Karpas-422 (cell line): ENCODE data around the gene TNNI2. TPM values are rescaled to one million over a fixed set of nuclear protein-coding genes. Genes with fewer than 3 reads are reported as not detected.
A peak's percentile ranks its signal among the peaks of the same experiment; 100 is the strongest.

Source experiments
- DNase-seq: peaks from one replicate; pipeline ENCODE4 v3.0.0-alpha.2; 2015
- H2AFZ ChIP-seq: fragments of 200-600 bp; sonication (generic); 2 replicates; pipeline ENCODE4 v1.6.1; 2014; ENCODE audit warnings: antibody characterized with exemption, low read length, mixed read lengths
- H3K27ac ChIP-seq: fragments of 200-600 bp; sonication (generic); 2 replicates; pipeline ENCODE4 v1.5.1; 2014; ENCODE audit warnings: mild to moderate bottlenecking, low read length, moderate library complexity
- H3K27me3 ChIP-seq: fragments of 200-600 bp; sonication (generic); 2 replicates; pipeline ENCODE4 v1.6.1; 2014; ENCODE audit warnings: low read length, mixed read lengths
- H3K36me3 ChIP-seq: fragments of 200-600 bp; sonication (generic); 2 replicates; pipeline ENCODE4 v1.6.1; 2014; ENCODE audit warnings: low read length, mixed read lengths; ENCODE audit not compliant: insufficient read depth
- H3K4me1 ChIP-seq: fragments of 200-600 bp; sonication (generic); 2 replicates; pipeline ENCODE4 v1.6.1; 2014; ENCODE audit warnings: mild to moderate bottlenecking, low read length, mixed read lengths
- H3K4me2 ChIP-seq: fragments of 200-600 bp; sonication (generic); 2 replicates; pipeline ENCODE4 v1.6.1; 2014; ENCODE audit warnings: low read length, low read depth, mild to moderate bottlenecking; ENCODE audit not compliant: poor library complexity, severe bottlenecking
- H3K4me3 ChIP-seq: fragments of 200-600 bp; sonication (generic); 2 replicates; pipeline ENCODE4 v1.5.1; 2014; ENCODE audit warnings: mild to moderate bottlenecking, antibody characterized with exemption, low read length, mixed read lengths
- H3K79me2 ChIP-seq: fragments of 200-600 bp; sonication (generic); 2 replicates; pipeline ENCODE4 v1.6.1; 2014; ENCODE audit warnings: mild to moderate bottlenecking, low read length, mixed read lengths
- H3K9ac ChIP-seq: fragments of 200-600 bp; sonication (generic); 2 replicates; pipeline ENCODE4 v1.6.0; 2014; ENCODE audit warnings: low read length
- H3K9me2 ChIP-seq: fragments of 200-600 bp; sonication (generic), shearing (Covaris generic); replicated peaks from 2 replicates; pipeline ENCODE4 v1.6.0; 2014; ENCODE audit warnings: mild to moderate bottlenecking, low read length, moderate library complexity; ENCODE audit not compliant: insufficient read depth
- H3K9me3 ChIP-seq: fragments of 300-700, 200-600 bp; sonication (generic); 2 replicates; pipeline ENCODE4 v1.6.1; 2014; ENCODE audit warnings: low read length, mixed read lengths
- H4K20me1 ChIP-seq: fragments of 200-600 bp; sonication (generic); 2 replicates; pipeline ENCODE4 v1.6.1; 2014; ENCODE audit warnings: mild to moderate bottlenecking, antibody characterized with exemption, low read length, low read depth; ENCODE audit not compliant: insufficient read depth
- total RNA-seq: library from RNA; depleted of rRNA; stranded (reverse); fragments of >200 nt; shearing (Covaris generic); gene quantifications from 2 replicates; pipeline ENCODE4 v1.2.3, GENCODE V29; 2014; ENCODE audit warnings: low replicate concordance

Gene TNNI2
- total RNA-seq, 1 experiment from 2014 or later = not detected

- H3K9me3 ChIP-seq = no peaks in the 10 kb centered on the region
- H3K4me1 ChIP-seq = peaks cover 60% of the 10 kb centered on the region
- no peak for DNase-seq
- no peaks in the 10 kb centered on the region for H3K27me3 ChIP-seq
- H3K36me3 ChIP-seq = no peaks in the 10 kb centered on the region
- H3K9me2 ChIP-seq = no peaks in the 10 kb centered on the region
- no peaks in the 10 kb centered on the region for H3K79me2 ChIP-seq
- H2AFZ ChIP-seq = peak overlapping the region; percentile 19; the same call in 1 of the 2 replicates
- peaks cover 32% of the 10 kb centered on the region for H4K20me1 ChIP-seq
- H3K27ac ChIP-seq = peak overlapping the region; percentile 89
- peak overlapping the region; percentile 91 for H3K4me2 ChIP-seq
- H3K9ac ChIP-seq = peak overlapping the region; percentile 83
- peak overlapping the region; percentile 79 for H3K4me3 ChIP-seq
These were observed 13.6 kb downstream of the TNNI2 start for GRCh38 chr11:1852271-1852876.

GRCh38 chr11:1852877-1853276, 14.1 kb downstream of the TNNI2 start, which contains the start of gene LSP1:
LSP1 (plus strand) TSS chr11:1853084; CDS start chr11:1853145, 61 bp downstream.
- no peaks in the 10 kb centered on the region for H3K9me2 ChIP-seq
- no peaks in the 10 kb centered on the region for H3K9me3 ChIP-seq
- H3K36me3 ChIP-seq = no peaks in the 10 kb centered on the region
- H2AFZ ChIP-seq = peak within 1 kb of the TSS; percentile 19; the same call in 1 of the 2 replicates
- no peaks in the 10 kb centered on the region for H3K79me2 ChIP-seq
- peak within 1 kb of the TSS; percentile 83 for H3K9ac ChIP-seq
- DNase-seq = peak; percentile 95
- H3K4me2 ChIP-seq = peak within 1 kb of the TSS; percentile 91
- peak within 1 kb of the TSS; percentile 79 for H3K4me3 ChIP-seq
- H4K20me1 ChIP-seq = peaks cover 33% of the 10 kb centered on the region
- no peaks in the 10 kb centered on the region for H3K27me3 ChIP-seq
- peaks cover 60% of the 10 kb centered on the region for H3K4me1 ChIP-seq
- H3K27ac ChIP-seq = peak within 1 kb of the TSS; percentile 89

- peak overlapping the region; percentile 19; the same call in 1 of the 2 replicates for H2AFZ ChIP-seq
- no peaks in the 10 kb centered on the region for H3K9me3 ChIP-seq
- H3K79me2 ChIP-seq = no peaks in the 10 kb centered on the region
- H3K27me3 ChIP-seq = no peaks in the 10 kb centered on the region
- no peaks in the 10 kb centered on the region for H3K9me2 ChIP-seq
- peak overlapping the region; percentile 89 for H3K27ac ChIP-seq
- H3K4me3 ChIP-seq = peak overlapping the region; percentile 79
- H3K4me2 ChIP-seq = peak overlapping the region; percentile 91
- H3K36me3 ChIP-seq = no peaks in the 10 kb centered on the region
- peak; percentile 55 for DNase-seq
- peaks cover 60% of the 10 kb centered on the region for H3K4me1 ChIP-seq
- peak overlapping the region; percentile 83 for H3K9ac ChIP-seq
- H4K20me1 ChIP-seq = peaks cover 39% of the 10 kb centered on the region
These were observed 14.8 kb downstream of the TNNI2 start for GRCh38 chr11:1853376-1854131.

DNA sequence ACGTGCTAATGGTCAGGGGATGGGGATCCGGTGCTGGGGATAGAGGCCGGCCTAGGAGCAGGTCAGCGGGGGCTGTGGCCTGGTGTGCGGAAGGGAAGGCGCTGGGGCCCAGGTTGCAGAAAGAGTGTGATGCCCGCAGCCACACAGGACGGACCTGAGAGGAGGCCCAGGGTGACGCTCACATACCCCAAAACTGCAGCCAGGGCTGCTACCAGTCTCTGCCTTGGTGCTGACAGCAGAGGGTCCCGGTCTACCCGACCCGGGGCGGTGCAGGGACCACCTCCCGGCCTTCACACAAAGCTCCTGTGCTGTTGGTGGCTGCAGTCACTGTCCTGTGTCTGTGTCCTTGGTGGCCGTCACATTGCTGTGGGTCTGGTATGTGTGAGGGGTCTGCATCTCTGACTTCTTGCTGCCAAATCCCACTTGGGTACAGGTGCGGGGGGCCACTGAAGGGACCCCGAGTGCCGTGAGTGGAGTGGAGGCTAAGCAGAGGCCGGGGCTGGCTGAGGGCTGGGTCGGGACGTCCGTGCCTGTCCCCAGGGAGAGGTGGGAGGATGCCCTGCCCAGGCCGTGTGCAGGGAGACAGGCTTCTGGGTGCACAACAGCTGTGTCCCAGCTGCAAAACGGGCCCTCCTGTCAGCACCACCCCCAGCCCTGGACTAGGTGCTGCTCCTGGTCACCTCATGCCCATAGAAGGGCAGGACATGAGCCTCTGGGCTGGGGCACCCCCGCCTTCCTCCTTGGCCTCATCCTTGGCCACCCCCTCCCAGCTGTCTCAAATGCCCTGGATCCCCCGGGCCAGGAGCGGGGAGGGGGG, 15.6 kb downstream of the TNNI2 start:
- peak; percentile 65 for DNase-seq
- Histone ChIP-seq H3K79me2 (no peaks in the 10 kb centered on the region), H3K4me2 (peak overlapping the region; percentile 91)

DNA sequence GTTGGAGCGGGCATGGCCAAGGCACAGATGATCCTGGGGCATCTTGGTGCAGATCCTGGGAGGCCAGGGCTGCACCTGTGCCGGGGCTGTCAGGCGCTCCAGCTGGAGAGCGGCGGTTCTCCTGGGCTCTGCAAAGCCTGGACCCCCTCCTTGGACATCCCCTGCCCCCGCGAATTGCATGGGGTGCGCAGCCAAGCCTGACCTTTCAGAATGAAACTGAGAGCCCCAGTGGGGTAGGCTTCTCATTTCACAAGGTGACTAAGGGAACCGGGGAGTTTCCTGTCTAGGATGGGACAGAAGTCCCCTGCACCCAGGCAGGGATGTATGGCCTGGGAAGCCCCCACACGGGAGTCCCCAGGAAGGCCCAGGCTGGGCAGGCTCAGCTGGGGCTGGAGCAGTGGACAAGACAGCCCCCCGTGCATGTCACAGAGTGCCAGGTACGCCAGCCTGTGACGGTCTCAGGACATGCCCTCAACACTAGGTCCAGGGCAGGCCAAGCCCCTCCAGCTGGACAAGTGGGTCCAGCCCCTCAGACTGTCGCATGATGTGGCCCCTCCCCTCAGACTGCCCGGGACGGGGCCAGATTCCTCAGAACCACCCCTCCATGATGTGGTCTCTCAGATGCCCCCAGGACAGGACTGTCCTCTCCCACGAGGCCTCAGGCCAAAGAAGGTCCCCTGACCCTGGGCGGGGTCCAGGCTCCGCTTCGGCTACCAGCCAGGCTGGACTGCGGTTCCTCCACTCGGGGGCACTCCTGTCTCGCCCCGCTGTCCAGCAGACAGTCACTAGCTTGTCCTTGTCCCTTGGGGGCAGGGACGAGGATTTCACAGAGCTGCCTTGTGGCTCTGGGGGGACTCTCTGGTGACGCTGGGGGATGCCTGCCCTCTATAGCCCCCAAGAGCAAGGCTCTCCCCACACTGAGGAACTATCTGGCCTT, 16.4 kb downstream of the TNNI2 start:
- no peak overlapping the region for H2AFZ ChIP-seq
- H3K9me2 ChIP-seq = no peaks in the 10 kb centered on the region
- no peak for DNase-seq
- H4K20me1 ChIP-seq = peaks cover 47% of the 10 kb centered on the region
- H3K27me3 ChIP-seq = no peaks in the 10 kb centered on the region
- H3K4me3 ChIP-seq = peak overlapping the region; percentile 79; the same call in 1 of the 2 replicates
- no peaks in the 10 kb centered on the region for H3K9me3 ChIP-seq
- no peak overlapping the region for H3K27ac ChIP-seq
- peak overlapping the region; percentile 91 for H3K4me2 ChIP-seq
- H3K36me3 ChIP-seq = no peaks in the 10 kb centered on the region
- peaks cover 56% of the 10 kb centered on the region for H3K4me1 ChIP-seq
- H3K9ac ChIP-seq = peak overlapping the region; percentile 83
- H3K79me2 ChIP-seq = no peaks in the 10 kb centered on the region

More for the DNA sequence above, 15.6 kb downstream of the TNNI2 start:
- Histone ChIP-seq H3K27ac (no peak overlapping the region), H3K36me3 (no peaks in the 10 kb centered on the region), H4K20me1 (peaks cover 47% of the 10 kb centered on the region), H3K9me3 (no peaks in the 10 kb centered on the region), H2AFZ (no peak overlapping the region), H3K4me3 (peak overlapping the region; percentile 79), H3K9ac (peak overlapping the region; percentile 83), H3K27me3 (no peaks in the 10 kb centered on the region), H3K9me2 (no peaks in the 10 kb centered on the region), H3K4me1 (peaks cover 60% of the 10 kb centered on the region)

- peaks cover 49% of the 10 kb centered on the region for H3K4me1 ChIP-seq
- H3K36me3 ChIP-seq = no peaks in the 10 kb centered on the region
- H3K27ac ChIP-seq = no peak overlapping the region
- H3K27me3 ChIP-seq = no peaks in the 10 kb centered on the region
- H3K4me2 ChIP-seq = no peak overlapping the region
- H2AFZ ChIP-seq = no peak overlapping the region
- H4K20me1 ChIP-seq = peaks cover 47% of the 10 kb centered on the region
- no peak overlapping the region for H3K4me3 ChIP-seq
- DNase-seq = no peak
- no peaks in the 10 kb centered on the region for H3K9me3 ChIP-seq
- no peaks in the 10 kb centered on the region for H3K79me2 ChIP-seq
- H3K9me2 ChIP-seq = no peaks in the 10 kb centered on the region
- H3K9ac ChIP-seq = no peak overlapping the region
These were observed 17.1 kb downstream of the TNNI2 start for GRCh38 chr11:1855886-1856265.

- H3K79me2 ChIP-seq = no peaks in the 10 kb centered on the region
- H3K4me2 ChIP-seq = no peak overlapping the region
- no peak overlapping the region for H3K27ac ChIP-seq
- no peaks in the 10 kb centered on the region; the same call in 1 of the 2 replicates for H3K9me2 ChIP-seq
- no peak for DNase-seq
- no peaks in the 10 kb centered on the region for H3K27me3 ChIP-seq
- H2AFZ ChIP-seq = no peak overlapping the region
- H3K36me3 ChIP-seq = no peaks in the 10 kb centered on the region
- no peak overlapping the region for H3K4me3 ChIP-seq
- H3K4me1 ChIP-seq = peaks cover 43% of the 10 kb centered on the region
- H3K9me3 ChIP-seq = no peaks in the 10 kb centered on the region
- no peak overlapping the region for H3K9ac ChIP-seq
- H4K20me1 ChIP-seq = peaks cover 47% of the 10 kb centered on the region
These were observed 17.7 kb downstream of the TNNI2 start for GRCh38 chr11:1856306-1857005.
